Gastrocnemius medialis (tissue), 4 donors: ENCODE data around the gene AUTS2. TPM values are rescaled to one million over a fixed set of nuclear protein-coding genes. Genes with fewer than 3 reads are reported as not detected.

Experiments used
- ATAC-seq, 2 donors: fragments of 150-250 bp; one replicate each; pipeline ENCODE4 v1.9.1; 2016
- DNase-seq, 2 donors: peaks; one replicate each; pipeline ENCODE4 v3.0.0-alpha.2; 2019
- H3K27ac ChIP-seq, 4 donors: fragments of 200-600 bp; sonication (generic); 1 replicate in 1 of 4; 2 replicates in 3 of 4; pipeline ENCODE4 v1.5.1; 2016 to 2018; ENCODE audit warnings: mild to moderate bottlenecking in 2 of 4, moderate library complexity in 1 of 4
- H3K27me3 ChIP-seq, 3 donors: fragments of 200-600 bp; sonication (generic) in 2 of 3; 1 replicate in 1 of 3; 2 replicates in 2 of 3; pipeline versions ENCODE4 v1.5.1 to v1.6.0; 2016 to 2019; ENCODE audit warnings: mild to moderate bottlenecking in 1 of 3, moderate library complexity in 1 of 3
- H3K36me3 ChIP-seq, 2 donors: fragments of 200-600 bp; sonication (generic) in 1 of 2; one replicate each; pipeline ENCODE4 v1.5.1; 2017 to 2018
- H3K4me1 ChIP-seq, 2 donors: fragments of 200-600 bp; sonication (generic) in 1 of 2; one replicate each; pipeline ENCODE4 v1.5.1; 2016 to 2017; ENCODE audit warnings: mild to moderate bottlenecking in 2 of 2
- H3K4me3 ChIP-seq, 4 donors: fragments of 200-600 bp; sonication (generic) in 3 of 4; 1 replicate in 1 of 4; 2 replicates in 3 of 4; pipeline ENCODE4 v1.5.1; 2016 to 2019; ENCODE audit warnings: mild to moderate bottlenecking in 2 of 4
- H3K9me3 ChIP-seq, 3 donors: fragments of 200-600 bp; sonication (generic) in 2 of 3; 1 replicate in 1 of 3; 2 replicates in 2 of 3; pipeline ENCODE4 v1.5.1; 2016 to 2019
- CTCF ChIP-seq, 5 experiments: fragments of 450-650 bp in 3 of 5; fragments of 200-600 bp in 2 of 5; sonication (generic) in 2 of 5; IDR thresholded peaks in 4 of 5; conservative IDR thresholded peaks in 1 of 5; 1 replicate in 4 of 5; 2 replicates in 1 of 5; pipeline ENCODE4 v1.5.1; 2016 to 2019; ENCODE audit warnings: antibody characterized with exemption in 5 of 5, mild to moderate bottlenecking in 3 of 5, moderate library complexity in 3 of 5
- POLR2A ChIP-seq, 2 donors: fragments of 450-650 bp; IDR thresholded peaks; one replicate each; pipeline ENCODE4 v1.6.1; 2017; ENCODE audit warnings: antibody characterized with exemption in 2 of 2, mild to moderate bottlenecking in 2 of 2, moderate library complexity in 2 of 2
- in situ Hi-C, 4 donors: fragments of 200-750 bp; cut with MboI; loops; one replicate each; pipeline versions ENCODE4 v1.15.0 to v1.8.0; 2017; ENCODE audit warnings: low sequenced_read_pairs in 4 of 4
- intact Hi-C: fragments of 100-400 bp; cut with DNase I; formaldehyde crosslinking; loops from one replicate; pipeline ENCODE4 v1.15.1; 2023; ENCODE audit warnings: low total_unique reads
- total RNA-seq, 4 donors: library from RNA; depleted of rRNA; stranded (reverse); fragments of >200 nt; gene quantifications; one replicate each; pipeline versions ENCODE4 v1.1.0 to v1.2.3, GENCODE V29; 2016

AUTS2 gene
- total RNA-seq, 4 donors from 2014 or later: 2.5 to 16.2 (median 8.5) TPM

DNA sequence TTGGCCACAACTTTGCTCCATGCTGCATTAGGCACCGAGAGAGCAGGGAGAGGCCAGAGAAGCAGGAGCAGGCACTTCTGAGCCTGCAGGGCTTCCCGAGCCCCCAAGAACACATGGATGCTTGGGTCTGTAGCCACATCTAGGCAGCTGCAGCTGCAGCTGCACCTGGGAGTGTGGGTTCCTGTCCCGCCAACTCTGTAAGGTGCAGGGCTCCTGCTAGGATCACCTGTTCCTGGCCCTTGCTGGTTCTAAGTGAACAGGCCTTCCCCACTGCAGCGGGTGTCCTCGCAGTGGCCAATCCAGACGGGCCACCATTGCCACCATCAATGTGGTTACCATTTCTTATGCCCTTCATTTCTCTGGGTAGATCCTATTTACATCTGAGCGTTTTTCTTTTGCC lies 330.3 kb downstream of the AUTS2 start:
- no peak for TF ChIP-seq CTCF (IDR thresholded peaks at IDR 0.05 in 4 of 5, conservative IDR thresholded peaks at IDR 0.05 in 1 of 5)
- no peak for TF ChIP-seq POLR2A (IDR thresholded peaks at IDR 0.05)
- no peak for DNase-seq
- Histone ChIP-seq H3K9me3 (no peaks in the 10 kb centered on the region), H3K36me3 (no peaks in the 10 kb centered on the region), H3K4me1 (no peaks in the 10 kb centered on the region), H3K4me3 (no peak overlapping the region), H3K27me3 (no peaks in the 10 kb centered on the region), H3K27ac (no peak overlapping the region)
- intact Hi-C loops: no loop called here
- in situ Hi-C loops: no loop called here
- no peak for ATAC-seq

GRCh38 chr7:69929622-69930021 lies 331.3 kb downstream of the AUTS2 start:
- ATAC-seq: no peak

DNA sequence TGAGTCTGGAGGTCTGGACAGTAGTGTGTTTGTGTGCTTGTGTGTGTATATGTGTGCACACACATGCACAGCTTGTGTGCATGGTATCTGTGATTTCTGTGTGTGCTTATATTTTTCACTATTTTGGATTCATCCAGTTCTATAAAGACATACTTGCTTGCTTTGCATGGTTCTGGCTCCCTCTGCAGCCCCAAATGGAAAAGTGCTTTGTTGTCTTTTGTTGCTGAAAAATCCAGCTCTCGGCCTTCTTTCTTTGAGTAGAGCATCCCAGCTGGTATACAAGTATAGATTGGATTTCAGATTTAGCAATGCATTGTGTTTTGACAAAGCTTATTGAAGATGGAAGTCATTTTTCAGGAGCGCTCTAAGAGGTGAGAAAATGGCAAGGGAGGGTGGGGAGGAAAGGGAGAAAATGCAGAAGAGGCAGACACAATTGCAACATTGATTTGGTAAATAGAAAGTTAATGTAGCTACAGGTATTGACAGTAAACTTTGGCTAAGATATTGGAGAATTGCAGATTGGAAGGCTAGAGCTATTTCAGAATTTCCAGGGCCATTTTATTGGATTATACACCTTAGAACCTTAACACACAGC lies 333.9 kb downstream of the AUTS2 start:
- no peaks in the 10 kb centered on the region for H3K27me3 ChIP-seq
- no peak for TF ChIP-seq POLR2A (IDR thresholded peaks at IDR 0.05)
- peak in 2 of 5 experiments; percentile 37 to 45 for TF ChIP-seq CTCF (IDR thresholded peaks at IDR 0.05 in 4 of 5, conservative IDR thresholded peaks at IDR 0.05 in 1 of 5)
- no peak overlapping the region for H3K27ac ChIP-seq
- H3K4me1 ChIP-seq: no peaks in the 10 kb centered on the region
- no peaks in the 10 kb centered on the region for H3K36me3 ChIP-seq
- H3K4me3 ChIP-seq: no peak overlapping the region
- intact Hi-C loops (no loop called here), in situ Hi-C loops (no loop called here)
- no peak for ATAC-seq
- no peaks in the 10 kb centered on the region for H3K9me3 ChIP-seq
- no peak for DNase-seq

More at GRCh38 chr7:69929622-69930021, 331.3 kb downstream of the AUTS2 start:
- no peaks in the 10 kb centered on the region for H3K27me3 ChIP-seq
- no peak overlapping the region for H3K4me3 ChIP-seq
- DNase-seq: no peak
- in situ Hi-C loops: no loop called here
- no peaks in the 10 kb centered on the region for H3K4me1 ChIP-seq
- H3K9me3 ChIP-seq: no peaks in the 10 kb centered on the region
- no peak for TF ChIP-seq CTCF (IDR thresholded peaks at IDR 0.05 in 4 of 5, conservative IDR thresholded peaks at IDR 0.05 in 1 of 5)
- no peak for TF ChIP-seq POLR2A (IDR thresholded peaks at IDR 0.05)
- intact Hi-C loops: no loop called here
- H3K27ac ChIP-seq: no peak overlapping the region
- H3K36me3 ChIP-seq: no peaks in the 10 kb centered on the region

- no peaks in the 10 kb centered on the region for H3K9me3 ChIP-seq
- no peaks in the 10 kb centered on the region for H3K4me1 ChIP-seq
- no peak for DNase-seq
- intact Hi-C loops (no loop called here), in situ Hi-C loops (no loop called here)
- H3K27me3 ChIP-seq: no peaks in the 10 kb centered on the region
- H3K36me3 ChIP-seq: no peaks in the 10 kb centered on the region
- TF ChIP-seq CTCF (IDR thresholded peaks at IDR 0.05 in 4 of 5, conservative IDR thresholded peaks at IDR 0.05 in 1 of 5): no peak
- TF ChIP-seq POLR2A (IDR thresholded peaks at IDR 0.05): no peak
- no peak overlapping the region for H3K4me3 ChIP-seq
- H3K27ac ChIP-seq: no peak overlapping the region
- peak in 1 of 2 donors; percentile 30 for ATAC-seq
Measured at GRCh38 chr7:69934144-69934903, 336.0 kb downstream of the AUTS2 start.
